Caco-2 (cell line): ENCODE data around the gene UMPS. TPM values are rescaled to one million over a fixed set of nuclear protein-coding genes. Genes with fewer than 3 reads are reported as not detected.

Experiments
- BruUV-seq: library from RNA; stranded (reverse); fragments of 400-500 nt; replicated peaks from 2 replicates; lab custom pipeline; 2021; lab: Mats Ljungman, UMichigan
- CTCF ChIA-PET: fragments of 300-600 bp; sonication (Branson Sonifier 250); formaldehyde crosslinking; loops from one replicate; lab custom pipeline; 2022; ENCODE audit warnings: antibody characterized with exemption; lab: Charles Lee
- POLR2A ChIA-PET: fragments of 300-600 bp; sonication (Branson Sonifier 250); formaldehyde crosslinking; loops from one replicate; lab custom pipeline; 2022; ENCODE audit warnings: antibody characterized with exemption; lab: Charles Lee
- DNase-seq, 2 experiments: peaks; one replicate each; pipeline versions ENCODE4 v3.0.0 to v3.0.0-alpha.2; 2020 to 2022
- H3K27me3 ChIP-seq: replicated peaks from 2 replicates; pipeline ENCODE4 v1.6.0; 2011; ENCODE audit warnings: low read length; ENCODE audit not compliant: control insufficient read depth, insufficient read depth
- H3K36me3 ChIP-seq: 2 replicates; pipeline ENCODE4 v1.5.1; 2011; ENCODE audit warnings: low read length; ENCODE audit not compliant: control insufficient read depth, insufficient read depth
- H3K4me1 ChIP-seq: fragments of 250-450 bp; sonication (Bioruptor Pico); 2 replicates; pipeline ENCODE4 v1.5.1; 2020; ENCODE audit warnings: mild to moderate bottlenecking
- H3K4me3 ChIP-seq: 2 replicates; pipeline ENCODE4 v1.5.1; 2011; ENCODE audit warnings: low read depth, mild to moderate bottlenecking, control low read depth, low read length
- H3K9me3 ChIP-seq: fragments of 250-450 bp; sonication (Bioruptor Pico); 2 replicates; pipeline ENCODE4 v1.5.1; 2020; ENCODE audit warnings: mild to moderate bottlenecking, moderate library complexity
- H3K27ac Mint-ChIP-seq: one replicate; pipeline ENCODE4 v1.8.0; 2022; ENCODE audit warnings: mixed read lengths; ENCODE audit not compliant: unreplicated experiment
- H3K27me3 Mint-ChIP-seq: one replicate; pipeline ENCODE4 v1.8.0; 2022; ENCODE audit warnings: mixed read lengths; ENCODE audit not compliant: insufficient read depth, unreplicated experiment
- H3K36me3 Mint-ChIP-seq: one replicate; pipeline ENCODE4 v1.8.0; 2022; ENCODE audit warnings: mild to moderate bottlenecking, mixed read lengths; ENCODE audit not compliant: insufficient read depth, unreplicated experiment
- H3K4me1 Mint-ChIP-seq: one replicate; pipeline ENCODE4 v1.8.0; 2022; ENCODE audit warnings: low read depth, mixed read lengths; ENCODE audit not compliant: unreplicated experiment
- H3K4me3 Mint-ChIP-seq: one replicate; pipeline ENCODE4 v1.8.0; 2022; ENCODE audit warnings: mild to moderate bottlenecking, moderate library complexity, mixed read lengths; ENCODE audit not compliant: unreplicated experiment
- H3K9me3 Mint-ChIP-seq: one replicate; pipeline ENCODE4 v1.8.0; 2022; ENCODE audit warnings: mixed read lengths; ENCODE audit not compliant: unreplicated experiment
- CTCF ChIP-seq, 2 experiments: fragments of 200-600 bp in 1 of 2; IDR thresholded peaks; 1 replicate in 1 of 2; 2 replicates in 1 of 2; pipeline versions ENCODE4 v1.5.1 to v1.8.0; 2011 to 2022; ENCODE audit warnings: antibody characterized with exemption in 1 of 2, control low read depth in 1 of 2, inconsistent platforms in 1 of 2, low read depth in 1 of 2, low read length in 1 of 2, mild to moderate bottlenecking in 1 of 2, moderate library complexity in 1 of 2; ENCODE audit not compliant: insufficient read depth in 1 of 2, severe bottlenecking in 1 of 2, unreplicated experiment in 1 of 2
- intact Hi-C: fragments of 100-400 bp; cut with micrococcal nuclease; formaldehyde crosslinking; loops from one replicate; pipeline ENCODE4 v1.10.0; 2022; ENCODE audit not compliant: unreplicated experiment
- total RNA-seq: library from RNA; stranded (reverse); gene quantifications from 2 replicates; pipeline ENCODE4 v1.2.3, GENCODE V29; 2022

UMPS gene
- total RNA-seq, 1 experiment from 2014 or later: 62.9 TPM

- Mint-ChIP-seq H3K9me3 (no peaks in the 10 kb centered on the region), H3K36me3 (peaks cover 11% of the 10 kb centered on the region), H3K4me3 (no peak overlapping the region), H3K27me3 (no peaks in the 10 kb centered on the region), H3K27ac (no peak overlapping the region), H3K4me1 (peaks cover 18% of the 10 kb centered on the region)
- H3K27me3 ChIP-seq: no peaks in the 10 kb centered on the region
- no TSS peak for BruUV-seq
- no peak for TF ChIP-seq CTCF (IDR thresholded peaks at IDR 0.05; ENCODE audit: insufficient read depth in 1 of 2, low read depth in 1 of 2, low read length in 1 of 2, severe bottlenecking in 1 of 2, unreplicated experiment in 1 of 2)
- no peaks in the 10 kb centered on the region for H3K9me3 ChIP-seq
- intact Hi-C loops: no loop called here
- no peak for DNase-seq
- peaks cover 1% of the 10 kb centered on the region; the same call in 1 of the 2 replicates for H3K36me3 ChIP-seq
- H3K4me1 ChIP-seq: peaks cover 14% of the 10 kb centered on the region
- POLR2A ChIA-PET: no interaction called here
- CTCF ChIA-PET: no interaction called here
- no peak overlapping the region for H3K4me3 ChIP-seq
These were observed 45.6 kb downstream of the UMPS start for GRCh38 chr3:124775877-124776276.

- H3K27me3 ChIP-seq: no peaks in the 10 kb centered on the region
- no peak overlapping the region for H3K4me3 ChIP-seq
- peaks cover 1% of the 10 kb centered on the region; the same call in 1 of the 2 replicates for H3K36me3 ChIP-seq
- intact Hi-C loops: no loop called here
- Mint-ChIP-seq H3K27me3 (no peaks in the 10 kb centered on the region), H3K36me3 (peaks cover 11% of the 10 kb centered on the region), H3K9me3 (no peaks in the 10 kb centered on the region), H3K27ac (no peak overlapping the region), H3K4me1 (peaks cover 25% of the 10 kb centered on the region), H3K4me3 (no peak overlapping the region)
- no peak for TF ChIP-seq CTCF (IDR thresholded peaks at IDR 0.05; ENCODE audit: insufficient read depth in 1 of 2, low read depth in 1 of 2, low read length in 1 of 2, severe bottlenecking in 1 of 2, unreplicated experiment in 1 of 2)
- ChIA-PET CTCF (no interaction called here), POLR2A (interaction anchor here (0.6 kb wide), 1 partner anchor 504 kb away, joined by 3 read pairs; no protein-coding TSS in a partner anchor)
- BruUV-seq: no TSS peak
- H3K4me1 ChIP-seq: peaks cover 23% of the 10 kb centered on the region
- H3K9me3 ChIP-seq: no peaks in the 10 kb centered on the region
- DNase-seq: no peak
These were observed 46.6 kb downstream of the UMPS start for GRCh38 chr3:124776856-124777255.

- H3K27me3 ChIP-seq: no peaks in the 10 kb centered on the region
- H3K9me3 ChIP-seq: no peaks in the 10 kb centered on the region
- H3K9me3 Mint-ChIP-seq: no peaks in the 10 kb centered on the region
- H3K36me3 ChIP-seq: no peaks in the 10 kb centered on the region
- no peak overlapping the region for H3K4me3 ChIP-seq
- ChIA-PET POLR2A (no interaction called here), CTCF (no interaction called here)
- no peak overlapping the region for H3K4me3 Mint-ChIP-seq
- intact Hi-C loops: no loop called here
- H3K4me1 Mint-ChIP-seq: peaks cover 31% of the 10 kb centered on the region
- BruUV-seq: no TSS peak
- no peaks in the 10 kb centered on the region for H3K27me3 Mint-ChIP-seq
- DNase-seq: no peak
- H3K4me1 ChIP-seq: peaks cover 24% of the 10 kb centered on the region
- no peak overlapping the region for H3K27ac Mint-ChIP-seq
- TF ChIP-seq CTCF (IDR thresholded peaks at IDR 0.05; ENCODE audit: insufficient read depth in 1 of 2, low read depth in 1 of 2, low read length in 1 of 2, severe bottlenecking in 1 of 2, unreplicated experiment in 1 of 2): no peak
- peaks cover 11% of the 10 kb centered on the region for H3K36me3 Mint-ChIP-seq
These were observed 47.7 kb downstream of the UMPS start for GRCh38 chr3:124777762-124778470.
